Liver (tissue), 9 donors: Measurements from ENCODE around the gene STRN. TPM values are rescaled to one million over a fixed set of nuclear protein-coding genes. Genes with fewer than 3 reads are reported as not detected.

Source experiments
- DNase-seq: peaks from one replicate; pipeline ENCODE4 v3.0.0-alpha.2; 2017; ENCODE audit warnings: low spot score
- H3K27ac ChIP-seq, 2 donors: one replicate each; pipeline ENCODE4 v1.7.0; 2013; ENCODE audit warnings: inconsistent platforms in 2 of 2, low read length in 2 of 2, control low read depth in 1 of 2, low read depth in 1 of 2, mild to moderate bottlenecking in 1 of 2
- H3K27me3 ChIP-seq, 4 donors: one replicate each; pipeline versions ENCODE4 v1.6.1 to v1.7.0; 2013; ENCODE audit warnings: low read length in 3 of 4, inconsistent platforms in 1 of 4, mild to moderate bottlenecking in 1 of 4, moderate library complexity in 1 of 4; ENCODE audit not compliant: control insufficient read depth in 4 of 4, insufficient read depth in 4 of 4
- H3K36me3 ChIP-seq, 4 donors: one replicate each; pipeline versions ENCODE4 v1.6.1 to v1.7.0; 2013; ENCODE audit warnings: low read length in 3 of 4, mild to moderate bottlenecking in 3 of 4, low read depth in 1 of 4, moderate library complexity in 1 of 4; ENCODE audit not compliant: control insufficient read depth in 4 of 4, insufficient read depth in 3 of 4
- H3K4me1 ChIP-seq, 4 donors: one replicate each; pipeline versions ENCODE4 v1.6.1 to v1.7.0; 2013; ENCODE audit warnings: low read length in 3 of 4, mild to moderate bottlenecking in 3 of 4, moderate library complexity in 1 of 4; ENCODE audit not compliant: control insufficient read depth in 4 of 4, insufficient read depth in 4 of 4
- H3K4me3 ChIP-seq, 3 donors: one replicate each; pipeline versions ENCODE4 v1.6.1 to v1.7.0; 2013; ENCODE audit warnings: low read length in 3 of 3, control low read depth in 1 of 3, low read depth in 1 of 3, mild to moderate bottlenecking in 1 of 3
- H3K9ac ChIP-seq, 2 donors: one replicate each; pipeline ENCODE4 v1.7.0; 2013; ENCODE audit warnings: low read length in 2 of 2, mild to moderate bottlenecking in 2 of 2, moderate library complexity in 2 of 2, control low read depth in 1 of 2, low read depth in 1 of 2
- H3K9me3 ChIP-seq, 4 donors: one replicate each; pipeline versions ENCODE4 v1.6.1 to v1.7.0; 2013; ENCODE audit warnings: low read length in 3 of 4; ENCODE audit not compliant: control insufficient read depth in 4 of 4
- EGR1 ChIP-seq, 2 donors: IDR thresholded peaks; 2 replicates each; pipeline ENCODE4 v1.6.1; 2016 to 2018; ENCODE audit warnings: antibody characterized with exemption in 2 of 2, low read depth in 2 of 2
- FOXA1 ChIP-seq: IDR thresholded peaks from 2 replicates; pipeline ENCODE4 v1.6.1; 2016; ENCODE audit warnings: antibody characterized with exemption
- FOXA2 ChIP-seq: IDR thresholded peaks from 2 replicates; pipeline ENCODE4 v1.6.1; 2016; ENCODE audit warnings: antibody characterized with exemption
- GABPA ChIP-seq, 2 donors: IDR thresholded peaks in 1 of 2; conservative IDR thresholded peaks in 1 of 2; 2 replicates each; pipeline ENCODE4 v1.6.1; 2016; ENCODE audit warnings: antibody characterized with exemption in 2 of 2, mild to moderate bottlenecking in 1 of 2, moderate library complexity in 1 of 2
- HNF4A ChIP-seq, 2 donors: conservative IDR thresholded peaks; 2 replicates each; pipeline ENCODE4 v1.6.1; 2016; ENCODE audit warnings: antibody characterized with exemption in 2 of 2, mild to moderate bottlenecking in 2 of 2
- HNF4G ChIP-seq: IDR thresholded peaks from 2 replicates; pipeline ENCODE4 v1.6.1; 2016; ENCODE audit warnings: antibody characterized with exemption
- JUND ChIP-seq, 2 donors: IDR thresholded peaks; 2 replicates each; pipeline ENCODE4 v1.6.1; 2016; ENCODE audit warnings: antibody characterized with exemption in 2 of 2
- NR2F2 ChIP-seq: IDR thresholded peaks from 2 replicates; pipeline ENCODE4 v1.6.1; 2016; ENCODE audit warnings: antibody characterized with exemption
- RAD21 ChIP-seq, 2 donors: IDR thresholded peaks; 2 replicates each; pipeline ENCODE4 v1.6.1; 2016; ENCODE audit warnings: antibody characterized with exemption in 2 of 2, mild to moderate bottlenecking in 2 of 2
- RXRA ChIP-seq, 2 donors: IDR thresholded peaks; 2 replicates each; pipeline ENCODE4 v1.6.1; 2017 to 2018; ENCODE audit warnings: antibody characterized with exemption in 2 of 2, mild to moderate bottlenecking in 1 of 2
- SP1 ChIP-seq: IDR thresholded peaks from 2 replicates; pipeline ENCODE4 v1.6.1; 2018; ENCODE audit warnings: antibody characterized with exemption, mild to moderate bottlenecking
- TAF1 ChIP-seq: conservative IDR thresholded peaks from 2 replicates; pipeline ENCODE4 v1.6.1; 2016; ENCODE audit warnings: antibody characterized with exemption, mild to moderate bottlenecking
- YY1 ChIP-seq: IDR thresholded peaks from 2 replicates; pipeline ENCODE4 v1.6.1; 2016; ENCODE audit warnings: antibody characterized with exemption, mild to moderate bottlenecking
- WGBS: extraction: QIAGEN DNeasy Blood & Tissue Kit; methylation state at CpG from one replicate; pipeline ENCODE4 v1.1.7; 2013; 5-methylcytosine and 5-hydroxymethylcytosine counted together
- polyA plus RNA-seq, 2 donors: library from polyadenylated mRNA; stranded (reverse) in 1 of 2; unstranded in 1 of 2; fragments of 200-250 nt in 1 of 2; fragments of >200 nt in 1 of 2; fragmentation: Nextera tagmentation in 1 of 2; extraction: Ambion mirVana in 1 of 2; gene quantifications; one replicate each; pipeline versions ENCODE4 v1.2.1 to v1.2.3, GENCODE V29; 2013 to 2015
- total RNA-seq, 2 donors: library from RNA; depleted of rRNA; stranded (reverse); fragments of >200 nt; gene quantifications; one replicate each; pipeline ENCODE4 v1.2.3, GENCODE V29; 2014
- TF ChIP-seq, protein P1 (sequence below): IDR thresholded peaks from 2 replicates; pipeline ENCODE4 v1.6.1; 2016; ENCODE audit warnings: antibody characterized with exemption, mild to moderate bottlenecking
- TF ChIP-seq, protein P2 (sequence below): IDR thresholded peaks from 2 replicates; pipeline ENCODE4 v1.6.1; 2016; ENCODE audit warnings: antibody characterized with exemption
- donor health status: healthy.
- donor health status: healthy.
- donor health status: healthy.
- donor health status: healthy.
- donor health status: healthy.

The STRN gene
- total and polyA plus RNA-seq, 4 donors = 2.5 to 11.9 (median 5.6) TPM

DNA sequence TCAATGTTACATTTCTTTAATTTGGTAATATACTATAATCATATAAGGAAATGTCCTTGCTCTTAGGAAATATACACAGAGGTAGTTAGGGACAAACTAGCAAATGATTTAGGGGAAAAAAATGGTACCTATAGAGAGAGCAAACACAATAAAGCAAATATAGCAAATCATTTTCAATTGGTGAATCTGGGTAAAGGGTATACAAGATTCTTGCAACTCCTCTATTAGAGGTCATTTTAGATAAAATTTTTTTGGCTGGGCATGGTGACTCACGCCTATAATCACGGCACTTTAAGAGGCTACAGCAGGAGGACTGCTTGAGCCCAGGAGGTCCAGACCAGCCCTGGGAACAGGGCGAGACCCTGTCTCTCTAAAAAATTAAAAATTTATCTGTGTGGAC, 44.4 kb downstream of the STRN start:
- 89% methylated on average over 3 of the region's 3 CpGs for WGBS

DNA sequence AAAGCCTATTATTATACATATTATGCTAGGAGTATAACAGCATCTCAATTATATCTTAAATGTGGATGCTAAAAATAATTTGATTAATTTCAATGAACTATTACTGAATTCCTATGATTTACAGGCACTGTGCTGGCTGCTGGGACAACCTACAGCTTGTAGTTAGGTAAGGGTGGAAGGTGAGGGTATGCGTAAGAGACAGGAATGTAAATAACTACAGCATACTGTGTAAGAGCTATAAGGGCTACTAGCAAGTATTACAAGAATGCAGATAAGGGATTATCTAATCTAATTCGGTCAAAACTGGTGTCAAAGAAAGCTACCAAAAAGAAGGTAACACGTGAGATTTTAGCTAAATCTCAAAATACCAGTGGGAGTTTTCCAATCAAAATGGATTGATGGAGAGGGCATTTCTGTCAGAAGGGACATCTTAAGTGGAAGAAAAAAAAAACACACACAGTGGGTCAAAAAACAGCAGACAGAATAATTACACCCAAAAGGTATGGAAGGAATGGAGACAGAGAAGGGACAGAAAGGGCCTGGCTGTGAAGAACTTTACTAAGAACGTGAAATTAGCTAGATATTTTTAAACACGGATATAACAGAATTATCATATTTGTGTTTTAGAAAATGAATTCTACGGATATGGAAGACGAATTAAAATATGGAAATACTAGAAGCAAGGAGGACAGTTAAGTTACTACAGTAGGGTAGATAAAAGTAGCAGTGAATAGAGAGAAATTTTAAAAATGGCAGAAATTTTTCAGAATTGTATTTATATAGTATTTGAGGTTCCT, 47.1 kb downstream of the STRN start:
- peaks cover 0 to 6% (median under 1%) of the 10 kb centered on the region in 4 donors for H3K4me1 ChIP-seq
- H3K9me3 ChIP-seq = no peaks in the 10 kb centered on the region
- TF ChIP-seq HNF4A (conservative IDR thresholded peaks at IDR 0.05) = no peak
- no peak overlapping the region for H3K9ac ChIP-seq
- H3K27me3 ChIP-seq = no peaks in the 10 kb centered on the region
- no peak for DNase-seq
- WGBS = 91% methylated on average over 7 of the region's 7 CpGs
- no peak overlapping the region for H3K4me3 ChIP-seq
- H3K36me3 ChIP-seq = peaks cover 0 to 4% (median 0%) of the 10 kb centered on the region in 4 donors
- no peak overlapping the region for H3K27ac ChIP-seq

More for the DNA sequence above, 44.4 kb downstream of the STRN start:
- no peaks in the 10 kb centered on the region for H3K27me3 ChIP-seq
- no peak for TF ChIP-seq EGR1 (IDR thresholded peaks at IDR 0.05; ENCODE audit: low read depth in 2 of 2)
- no peak for TF ChIP-seq HNF4G
- TF ChIP-seq RAD21 (IDR thresholded peaks at IDR 0.05) = no peak
- TF ChIP-seq GABPA (IDR thresholded peaks at IDR 0.05 in 1 of 2, conservative IDR thresholded peaks at IDR 0.05 in 1 of 2) = no peak
- TF ChIP-seq, protein P1, sequence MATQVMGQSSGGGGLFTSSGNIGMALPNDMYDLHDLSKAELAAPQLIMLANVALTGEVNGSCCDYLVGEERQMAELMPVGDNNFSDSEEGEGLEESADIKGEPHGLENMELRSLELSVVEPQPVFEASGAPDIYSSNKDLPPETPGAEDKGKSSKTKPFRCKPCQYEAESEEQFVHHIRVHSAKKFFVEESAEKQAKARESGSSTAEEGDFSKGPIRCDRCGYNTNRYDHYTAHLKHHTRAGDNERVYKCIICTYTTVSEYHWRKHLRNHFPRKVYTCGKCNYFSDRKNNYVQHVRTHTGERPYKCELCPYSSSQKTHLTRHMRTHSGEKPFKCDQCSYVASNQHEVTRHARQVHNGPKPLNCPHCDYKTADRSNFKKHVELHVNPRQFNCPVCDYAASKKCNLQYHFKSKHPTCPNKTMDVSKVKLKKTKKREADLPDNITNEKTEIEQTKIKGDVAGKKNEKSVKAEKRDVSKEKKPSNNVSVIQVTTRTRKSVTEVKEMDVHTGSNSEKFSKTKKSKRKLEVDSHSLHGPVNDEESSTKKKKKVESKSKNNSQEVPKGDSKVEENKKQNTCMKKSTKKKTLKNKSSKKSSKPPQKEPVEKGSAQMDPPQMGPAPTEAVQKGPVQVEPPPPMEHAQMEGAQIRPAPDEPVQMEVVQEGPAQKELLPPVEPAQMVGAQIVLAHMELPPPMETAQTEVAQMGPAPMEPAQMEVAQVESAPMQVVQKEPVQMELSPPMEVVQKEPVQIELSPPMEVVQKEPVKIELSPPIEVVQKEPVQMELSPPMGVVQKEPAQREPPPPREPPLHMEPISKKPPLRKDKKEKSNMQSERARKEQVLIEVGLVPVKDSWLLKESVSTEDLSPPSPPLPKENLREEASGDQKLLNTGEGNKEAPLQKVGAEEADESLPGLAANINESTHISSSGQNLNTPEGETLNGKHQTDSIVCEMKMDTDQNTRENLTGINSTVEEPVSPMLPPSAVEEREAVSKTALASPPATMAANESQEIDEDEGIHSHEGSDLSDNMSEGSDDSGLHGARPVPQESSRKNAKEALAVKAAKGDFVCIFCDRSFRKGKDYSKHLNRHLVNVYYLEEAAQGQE = no peak
- no peak for TF ChIP-seq TAF1
- TF ChIP-seq FOXA2 = no peak
- TF ChIP-seq YY1 = no peak
- no peak for TF ChIP-seq RXRA (IDR thresholded peaks at IDR 0.05)
- TF ChIP-seq, protein P2, sequence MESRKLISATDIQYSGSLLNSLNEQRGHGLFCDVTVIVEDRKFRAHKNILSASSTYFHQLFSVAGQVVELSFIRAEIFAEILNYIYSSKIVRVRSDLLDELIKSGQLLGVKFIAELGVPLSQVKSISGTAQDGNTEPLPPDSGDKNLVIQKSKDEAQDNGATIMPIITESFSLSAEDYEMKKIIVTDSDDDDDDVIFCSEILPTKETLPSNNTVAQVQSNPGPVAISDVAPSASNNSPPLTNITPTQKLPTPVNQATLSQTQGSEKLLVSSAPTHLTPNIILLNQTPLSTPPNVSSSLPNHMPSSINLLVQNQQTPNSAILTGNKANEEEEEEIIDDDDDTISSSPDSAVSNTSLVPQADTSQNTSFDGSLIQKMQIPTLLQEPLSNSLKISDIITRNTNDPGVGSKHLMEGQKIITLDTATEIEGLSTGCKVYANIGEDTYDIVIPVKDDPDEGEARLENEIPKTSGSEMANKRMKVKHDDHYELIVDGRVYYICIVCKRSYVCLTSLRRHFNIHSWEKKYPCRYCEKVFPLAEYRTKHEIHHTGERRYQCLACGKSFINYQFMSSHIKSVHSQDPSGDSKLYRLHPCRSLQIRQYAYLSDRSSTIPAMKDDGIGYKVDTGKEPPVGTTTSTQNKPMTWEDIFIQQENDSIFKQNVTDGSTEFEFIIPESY = no peak
- TF ChIP-seq NR2F2 = no peak
- TF ChIP-seq SP1 = no peak
- TF ChIP-seq HNF4A (conservative IDR thresholded peaks at IDR 0.05) = no peak
- no peak for TF ChIP-seq JUND (IDR thresholded peaks at IDR 0.05)
- no peak for TF ChIP-seq FOXA1
- no peak for DNase-seq
- no peaks in the 10 kb centered on the region for H3K9me3 ChIP-seq
- H3K4me1 ChIP-seq = peaks cover 0 to 6% (median 2%) of the 10 kb centered on the region in 4 donors
- H3K4me3 ChIP-seq = no peak overlapping the region
- H3K9ac ChIP-seq = no peak overlapping the region
- peaks cover 0 to 1% (median 0%) of the 10 kb centered on the region in 4 donors for H3K36me3 ChIP-seq
- H3K27ac ChIP-seq = no peak overlapping the region
